Activated CD8-positive, alpha-beta T cell treated with anti-CD3 and anti-CD28 coated beads, Interleukin-2, amount 10 ng/mL, durations not matched to agents 7 days and 5 days (primary cell): ENCODE data around the gene EFS. TPM values are rescaled to one million over a fixed set of nuclear protein-coding genes. Genes with fewer than 3 reads are reported as not detected.

Experiments
- ATAC-seq: fragments of 150-1000 bp; cut with Tn5 transposase; one replicate; pipeline ENCODE4 v1.10.0; 2021; ENCODE audit warnings: moderate library complexity
- CTCF ChIA-PET: fragments of 350-600 bp; sonication (Branson Sonifier 250); formaldehyde crosslinking; loops from one replicate; lab custom pipeline; 2021; ENCODE audit warnings: antibody characterized with exemption; lab: Charles Lee
- POLR2A ChIA-PET: fragments of 350-600 bp; sonication (Branson Sonifier 250); formaldehyde crosslinking; loops from one replicate; lab custom pipeline; 2021; ENCODE audit warnings: antibody characterized with exemption; lab: Charles Lee
- DNase-seq: peaks from one replicate; pipeline ENCODE4 v3.0.0-alpha.2; 2020
- H3K27ac Mint-ChIP-seq: one replicate; pipeline ENCODE4 v1.8.0; 2021; ENCODE audit warnings: mild to moderate bottlenecking, mixed read lengths
- H3K27me3 Mint-ChIP-seq: one replicate; pipeline ENCODE4 v1.8.0; 2021; ENCODE audit warnings: low read depth, mixed read lengths
- H3K36me3 Mint-ChIP-seq: one replicate; pipeline ENCODE4 v1.8.0; 2021; ENCODE audit warnings: low read depth, mixed read lengths
- H3K4me1 Mint-ChIP-seq: one replicate; pipeline ENCODE4 v1.8.0; 2021; ENCODE audit warnings: low read depth, mixed read lengths
- H3K4me3 Mint-ChIP-seq: one replicate; pipeline ENCODE4 v1.8.0; 2021; ENCODE audit warnings: mild to moderate bottlenecking, mixed read lengths
- H3K9me3 Mint-ChIP-seq: one replicate; pipeline ENCODE4 v1.8.0; 2022; ENCODE audit warnings: mixed read lengths; ENCODE audit not compliant: insufficient read depth
- microRNA-seq: library from miRNA; unstranded; fragments of <30 nt; microRNA quantifications from one replicate; pipeline ENCODE4 v1.2.0, GENCODE V29; 2022
- total RNA-seq, 2 experiments: library from RNA; stranded (reverse); gene quantifications; one replicate each; pipeline ENCODE4 v1.2.3, GENCODE V29; 2021

Gene EFS
- total RNA-seq, 2 experiments from 2014 or later = not detected

DNA sequence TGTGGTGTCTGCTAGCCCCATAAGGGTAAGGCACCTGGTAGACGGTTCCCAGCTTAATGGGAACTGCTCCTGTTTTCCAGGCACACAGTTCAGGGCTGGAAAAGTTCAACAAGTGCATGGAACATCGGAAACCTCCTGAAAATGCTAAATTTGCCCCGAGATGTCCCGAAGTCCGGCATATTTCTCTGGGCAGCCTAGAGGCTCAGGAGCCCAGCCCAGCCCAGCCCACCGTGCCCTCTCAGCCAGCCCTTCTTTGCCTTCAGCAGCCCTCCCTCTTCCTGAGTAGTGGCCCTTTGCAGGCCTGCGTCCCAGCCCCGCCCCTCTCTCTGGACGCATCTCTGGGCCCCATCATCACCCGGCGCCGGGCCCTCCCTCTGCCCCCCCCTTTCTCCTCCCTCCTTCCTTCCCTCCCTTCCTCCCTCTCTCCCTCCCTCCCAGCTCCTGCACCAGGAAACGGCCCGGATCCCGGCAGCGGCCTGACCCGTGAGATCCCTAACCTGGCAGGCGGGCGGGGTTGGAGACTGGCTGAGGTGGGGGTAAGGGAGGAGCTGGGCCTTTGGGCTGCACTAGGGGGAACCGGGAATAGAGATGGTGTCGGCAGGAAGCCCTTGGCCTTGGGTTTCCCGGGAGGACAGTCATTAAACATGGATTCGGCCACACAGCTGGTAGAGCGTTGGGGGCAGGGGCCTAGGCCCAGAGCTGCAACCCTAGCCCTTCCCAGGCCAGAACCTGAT, 58.4 kb downstream of the EFS start, which contains the start of gene BCL2L2:
TSS of gene BCL2L2 (plus strand) at position 422 of the 734 bp plus-strand sequence. CDS start 935 bp downstream, outside the sequence.
- Mint-ChIP-seq H3K27ac (peak within 1 kb of the TSS; percentile 25), H3K4me3 (peak within 1 kb of the TSS; percentile 63), H3K36me3 (peaks cover 2% of the 10 kb centered on the region), H3K27me3 (peaks cover 25% of the 10 kb centered on the region), H3K9me3 (no peaks in the 10 kb centered on the region), H3K4me1 (peaks cover 28% of the 10 kb centered on the region)
- DNase-seq (peak; percentile 58), ATAC-seq (no peak)
- CTCF ChIA-PET = interaction anchor here (0.6 to 1.6 kb wide), 5 partner anchors 14 to 230 kb away, joined by 3 to 5 read pairs (median 3); partner anchors contain the start of gene PABPN1
- POLR2A ChIA-PET = interaction anchor here (1.1 to 1.5 kb wide), 2 partner anchors 14 to 15 kb away, joined by 4 to 5 read pairs; partner anchors contain the start of gene PABPN1

Small RNA genes lying within 50 kb of the gene (microRNA-seq; reads per million reads assigned to microRNA genes)
- gene MIR208A = not detected

Other genes with a start within 250 kb of the EFS start
- gene CEBPE, start 245.9 kb downstream of the EFS start, total RNA-seq = under 1 TPM; 0.50 to 0.92 TPM
- under 1 TPM; 0.24 to 0.57 TPM for gene SLC7A8, start 181.5 kb downstream of the EFS start, total RNA-seq
- not detected for gene RNF212B, start 127.2 kb downstream of the EFS start, total RNA-seq
- gene HOMEZ, start 79.0 kb downstream of the EFS start, total RNA-seq = 1 to 10 TPM; 7.8 to 9.2 TPM
- gene PPP1R3E, start 62.3 kb downstream of the EFS start, total RNA-seq = 10 to 100 TPM; 22.6 to 28.3 TPM
- gene BCL2L2, start 58.3 kb downstream of the EFS start, total RNA-seq = 1 to 10 TPM; 2.2 to 2.9 TPM
- 100 to 1,000 TPM; 200 to 210 TPM for gene PABPN1, start 43.7 kb downstream of the EFS start, total RNA-seq
- gene SLC22A17, start 12.3 kb downstream of the EFS start, total RNA-seq = 1 to 10 TPM in 1 of 2 experiments, under 1 TPM in 1; 0.94 to 1.1 TPM
- not detected for gene IL25, start 7.6 kb upstream of the EFS start, total RNA-seq
- gene CMTM5, start 11.9 kb upstream of the EFS start, total RNA-seq = not detected
- gene MYH6, start 43.1 kb upstream of the EFS start, total RNA-seq = not detected
- not detected for gene MYH7, start 70.5 kb upstream of the EFS start, total RNA-seq
- 10 to 100 TPM; 43.7 to 44.0 TPM for gene NGDN, start 104.5 kb upstream of the EFS start, total RNA-seq
- 1 to 10 TPM in 1 of 2 experiments, under 1 TPM in 1; 0.90 to 1.5 TPM for gene ZFHX2, start 186.6 kb upstream of the EFS start, total RNA-seq
- gene THTPA, start 191.1 kb upstream of the EFS start, total RNA-seq = 1 to 10 TPM; 7.3 to 9.8 TPM
- 100 to 1,000 TPM; 267 to 276 TPM for gene AP1G2, start 202.6 kb upstream of the EFS start, total RNA-seq
- not detected for gene JPH4, start 213.6 kb upstream of the EFS start, total RNA-seq